Fibroblast of lung (primary cell): ENCODE results near the gene RGS19. TPM values are rescaled to one million over a fixed set of nuclear protein-coding genes. Genes with fewer than 3 reads are reported as not detected.

Source experiments
- DNase-seq, 2 donors: peaks; one replicate each; pipeline versions ENCODE4 v3.0.0 to v3.0.0-alpha.2; 2010; ENCODE audit warnings: low read depth in 2 of 2
- H2AFZ ChIP-seq: 2 replicates; pipeline ENCODE4 v1.5.1; 2012; ENCODE audit warnings: low read length, control low read depth, inconsistent platforms
- H3K27ac ChIP-seq: 2 replicates; pipeline ENCODE4 v1.5.1; 2011; ENCODE audit warnings: low read length, control low read depth; ENCODE audit not compliant: insufficient read depth
- H3K27me3 ChIP-seq: 2 replicates; pipeline ENCODE4 v1.5.1; 2011; ENCODE audit warnings: mild to moderate bottlenecking, low read length; ENCODE audit not compliant: control insufficient read depth, insufficient read depth
- H3K36me3 ChIP-seq: 2 replicates; pipeline ENCODE4 v1.5.1; 2011; ENCODE audit warnings: low read length; ENCODE audit not compliant: control insufficient read depth, insufficient read depth
- H3K4me1 ChIP-seq: 2 replicates; pipeline ENCODE4 v1.5.1; 2011; ENCODE audit warnings: low read length; ENCODE audit not compliant: control insufficient read depth, insufficient read depth; ENCODE audit errors: extremely low read depth
- H3K4me2 ChIP-seq: 2 replicates; pipeline ENCODE4 v1.5.1; 2011; ENCODE audit warnings: low read length, control low read depth; ENCODE audit not compliant: insufficient read depth; ENCODE audit errors: extremely low read depth
- H3K4me3 ChIP-seq, 4 experiments: fragments of 200-600 bp in 1 of 4; sonication (generic) in 1 of 4; replicated peaks in 1 of 4; 2 replicates each; pipeline ENCODE4 v1.5.1; 2011 to 2016; ENCODE audit warnings: low read length in 4 of 4, low read depth in 3 of 4, mild to moderate bottlenecking in 3 of 4, control low read depth in 2 of 4, inconsistent platforms in 1 of 4, mixed read lengths in 1 of 4; ENCODE audit not compliant: insufficient read depth in 1 of 4; ENCODE audit errors: control extremely low read depth in 1 of 4
- H3K79me2 ChIP-seq: 2 replicates; pipeline ENCODE4 v1.5.1; 2012; ENCODE audit warnings: mild to moderate bottlenecking, low read length, inconsistent platforms; ENCODE audit not compliant: control insufficient read depth, insufficient read depth
- H3K9ac ChIP-seq: 2 replicates; pipeline ENCODE4 v1.5.1; 2011; ENCODE audit warnings: mild to moderate bottlenecking, low read length, control low read depth; ENCODE audit not compliant: insufficient read depth
- H3K9me3 ChIP-seq: 2 replicates; pipeline ENCODE4 v1.5.1; 2012; ENCODE audit warnings: low read depth, low read length; ENCODE audit not compliant: control insufficient read depth, insufficient read depth
- H4K20me1 ChIP-seq: 2 replicates; pipeline ENCODE4 v1.5.1; 2011; ENCODE audit warnings: low read length; ENCODE audit not compliant: control insufficient read depth, insufficient read depth; ENCODE audit errors: extremely low read depth
- CTCF ChIP-seq, 2 donors: IDR thresholded peaks in 1 of 2; conservative IDR thresholded peaks in 1 of 2; 1 replicate in 1 of 2; 2 replicates in 1 of 2; pipeline ENCODE4 v1.5.1; 2011 to 2012; ENCODE audit warnings: low read length in 2 of 2, control low read depth in 1 of 2, inconsistent platforms in 1 of 2, low read depth in 1 of 2, mild to moderate bottlenecking in 1 of 2
- EZH2 ChIP-seq: IDR thresholded peaks from 2 replicates; pipeline ENCODE4 v1.5.1; 2012; ENCODE audit warnings: low read length, control low read depth, mild to moderate bottlenecking; ENCODE audit errors: missing control alignments
- polyA plus RNA-seq, 2 donors: library from polyadenylated mRNA; depleted of rRNA in 1 of 2; stranded (reverse) in 1 of 2; unstranded in 1 of 2; fragments of >200 nt; gene quantifications; 2 replicates each; pipeline ENCODE4 v1.2.1, GENCODE V29; 2011 to 2012; ENCODE audit warnings: missing spikeins in 1 of 2
- total RNA-seq: library from RNA; depleted of rRNA; stranded (reverse); fragments of >200 nt; gene quantifications from 2 replicates; pipeline ENCODE4 v1.2.1, GENCODE V29; 2014

Gene RGS19
- total and polyA plus RNA-seq, 2 donors (not counting 1 experiment from before 2014, with no cell fraction given), result 5.8 to 9.1 TPM

DNA sequence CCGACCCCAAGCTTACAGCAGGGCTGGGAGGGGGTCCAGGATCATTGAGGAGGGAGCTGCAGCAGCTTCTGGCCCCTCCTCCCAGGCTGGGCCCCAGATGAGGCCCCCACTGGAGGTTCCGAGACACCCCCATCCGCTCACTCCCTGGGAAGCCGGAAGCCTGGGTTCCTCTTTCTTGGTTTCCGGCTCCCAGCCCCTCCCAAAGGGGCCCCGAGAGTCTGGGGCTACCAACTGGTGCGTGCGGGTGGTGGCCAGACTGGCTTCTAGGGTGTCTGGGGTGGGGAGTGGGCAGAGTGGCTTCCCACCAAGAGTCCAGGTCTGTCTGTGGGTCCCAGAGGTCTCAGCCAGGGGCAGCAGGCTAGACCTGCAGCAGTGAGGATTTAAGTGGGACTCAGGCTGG lies 2.2 kb downstream of the RGS19 start:
- no peak for TF ChIP-seq EZH2
- no peak for TF ChIP-seq CTCF (conservative IDR thresholded peaks at IDR 0.05 in 1 of 2, IDR thresholded peaks at IDR 0.05 in 1 of 2; ENCODE audit: low read depth in 1 of 2, low read length in 2 of 2)
- no peak overlapping the region for H2AFZ ChIP-seq
- DNase-seq, result no peak

GRCh38 chr20:64076061-64076997 lies 3.0 kb downstream of the RGS19 start:
- no peak overlapping the region for H3K9ac ChIP-seq
- H3K4me3 ChIP-seq, result no peak overlapping the region
- H3K79me2 ChIP-seq, result no peaks in the 10 kb centered on the region
- no peaks in the 10 kb centered on the region for H3K27me3 ChIP-seq
- no peak for DNase-seq
- H2AFZ ChIP-seq, result no peak overlapping the region
- TF ChIP-seq CTCF (conservative IDR thresholded peaks at IDR 0.05 in 1 of 2, IDR thresholded peaks at IDR 0.05 in 1 of 2; ENCODE audit: low read depth in 1 of 2, low read length in 2 of 2), result no peak
- TF ChIP-seq EZH2, result no peak
- no peak overlapping the region for H3K27ac ChIP-seq
- no peaks in the 10 kb centered on the region for H3K9me3 ChIP-seq
- peaks cover 5% of the 10 kb centered on the region for H3K4me1 ChIP-seq
- no peaks in the 10 kb centered on the region for H4K20me1 ChIP-seq
- H3K4me2 ChIP-seq, result no peak overlapping the region
- H3K36me3 ChIP-seq, result peaks cover 1% of the 10 kb centered on the region

More for the DNA sequence above, 2.2 kb downstream of the RGS19 start:
- no peaks in the 10 kb centered on the region for H3K79me2 ChIP-seq
- H3K4me3 ChIP-seq, result no peak overlapping the region
- H3K4me2 ChIP-seq, result no peak overlapping the region
- peaks cover 1% of the 10 kb centered on the region for H3K36me3 ChIP-seq
- H3K27ac ChIP-seq, result no peak overlapping the region
- H3K9me3 ChIP-seq, result no peaks in the 10 kb centered on the region
- H4K20me1 ChIP-seq, result no peaks in the 10 kb centered on the region
- H3K9ac ChIP-seq, result no peak overlapping the region
- peaks cover 5% of the 10 kb centered on the region for H3K4me1 ChIP-seq
- no peaks in the 10 kb centered on the region for H3K27me3 ChIP-seq

GRCh38 chr20:64075556-64075955 lies 3.8 kb downstream of the RGS19 start:
- Histone ChIP-seq H3K79me2 (no peaks in the 10 kb centered on the region), H3K9ac (no peak overlapping the region), H3K27me3 (no peaks in the 10 kb centered on the region), H2AFZ (no peak overlapping the region), H3K4me3 (no peak overlapping the region), H3K9me3 (no peaks in the 10 kb centered on the region), H3K4me1 (peaks cover 5% of the 10 kb centered on the region), H3K36me3 (peaks cover 1% of the 10 kb centered on the region), H3K4me2 (no peak overlapping the region), H4K20me1 (no peaks in the 10 kb centered on the region), H3K27ac (no peak overlapping the region)
- no peak for DNase-seq
- TF ChIP-seq CTCF (conservative IDR thresholded peaks at IDR 0.05 in 1 of 2, IDR thresholded peaks at IDR 0.05 in 1 of 2; ENCODE audit: low read depth in 1 of 2, low read length in 2 of 2), result no peak
- no peak for TF ChIP-seq EZH2
